Measurements from ENCODE around the gene C1QTNF6. TPM values are rescaled to one million over a fixed set of nuclear protein-coding genes. Genes with fewer than 3 reads are reported as not detected.
A peak's percentile ranks its signal among the peaks of the same experiment; 100 is the strongest.

C1QTNF6 gene
- total and polyA plus RNA-seq, 10 donors, result 5.3 to 10.3 (median 7.6) TPM

DNA sequence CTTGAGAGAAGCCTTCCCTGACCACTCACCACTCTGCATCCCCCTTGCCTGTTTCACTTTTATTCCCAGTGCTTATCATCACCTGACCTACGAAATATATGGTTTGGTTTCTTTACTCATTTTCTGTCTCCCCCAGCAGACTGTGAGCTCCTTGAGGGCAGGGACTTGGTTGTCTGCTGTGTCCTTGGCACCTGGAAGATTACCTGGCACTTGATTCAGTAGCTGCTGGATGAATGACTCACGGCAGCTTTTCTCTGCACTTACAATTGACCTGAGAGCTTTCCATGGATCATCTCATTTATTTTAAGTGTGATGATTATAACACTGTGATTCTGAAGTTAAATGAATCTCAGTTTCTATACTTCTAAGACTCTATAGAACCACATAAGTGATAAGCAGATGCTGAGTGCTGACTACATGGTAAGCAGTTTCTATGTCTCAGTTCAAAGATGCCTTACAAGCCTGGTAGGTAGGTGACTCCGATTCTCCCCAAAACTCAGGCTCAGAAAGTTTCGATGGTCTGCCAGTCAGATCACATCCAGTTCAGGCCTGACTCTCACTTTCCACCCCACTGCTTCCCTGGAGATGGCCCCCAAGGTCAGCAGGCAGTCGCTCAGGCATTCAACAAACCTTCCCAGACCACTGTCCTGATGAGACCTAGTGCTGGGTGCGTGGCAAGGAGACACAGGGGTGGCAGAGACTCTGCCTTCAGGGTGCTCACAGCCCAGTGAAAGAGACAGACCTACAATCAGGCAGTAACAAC is 50.0 kb downstream of the C1QTNF6 start:
- Histone ChIP-seq H3K36me3 (peaks cover 0 to 99% (median 21%) of the 10 kb centered on the region in 6 donors), H3K4me1 (peaks cover 0 to 18% (median 0%) of the 10 kb centered on the region in 6 donors), H3K27ac (peak overlapping the region in 1 of 8 donors; percentile 50), H3K9me3 (no peaks in the 10 kb centered on the region), H3K4me3 (no peak overlapping the region), H3K27me3 (replicated peaks in 1 of 7) (no peaks in the 10 kb centered on the region)
- WGBS, 5 donors, result 69 to 81% (median 75%) methylated on average over 6 of the region's 6 CpGs
- intact Hi-C loops (cut with DNase I; ENCODE audit: low total_unique reads), result no loop called here
- TF ChIP-seq POLR2AphosphoS5 (IDR thresholded peaks at IDR 0.05) (no peak), POLR2A (IDR thresholded peaks at IDR 0.05) (no peak)
- TF ChIP-seq, protein P1, sequence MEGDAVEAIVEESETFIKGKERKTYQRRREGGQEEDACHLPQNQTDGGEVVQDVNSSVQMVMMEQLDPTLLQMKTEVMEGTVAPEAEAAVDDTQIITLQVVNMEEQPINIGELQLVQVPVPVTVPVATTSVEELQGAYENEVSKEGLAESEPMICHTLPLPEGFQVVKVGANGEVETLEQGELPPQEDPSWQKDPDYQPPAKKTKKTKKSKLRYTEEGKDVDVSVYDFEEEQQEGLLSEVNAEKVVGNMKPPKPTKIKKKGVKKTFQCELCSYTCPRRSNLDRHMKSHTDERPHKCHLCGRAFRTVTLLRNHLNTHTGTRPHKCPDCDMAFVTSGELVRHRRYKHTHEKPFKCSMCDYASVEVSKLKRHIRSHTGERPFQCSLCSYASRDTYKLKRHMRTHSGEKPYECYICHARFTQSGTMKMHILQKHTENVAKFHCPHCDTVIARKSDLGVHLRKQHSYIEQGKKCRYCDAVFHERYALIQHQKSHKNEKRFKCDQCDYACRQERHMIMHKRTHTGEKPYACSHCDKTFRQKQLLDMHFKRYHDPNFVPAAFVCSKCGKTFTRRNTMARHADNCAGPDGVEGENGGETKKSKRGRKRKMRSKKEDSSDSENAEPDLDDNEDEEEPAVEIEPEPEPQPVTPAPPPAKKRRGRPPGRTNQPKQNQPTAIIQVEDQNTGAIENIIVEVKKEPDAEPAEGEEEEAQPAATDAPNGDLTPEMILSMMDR (IDR thresholded peaks at IDR 0.05 in 8 of 11, conservative IDR thresholded peaks at IDR 0.05 in 3 of 11), result no peak
- DNase-seq, result no peak

DNA sequence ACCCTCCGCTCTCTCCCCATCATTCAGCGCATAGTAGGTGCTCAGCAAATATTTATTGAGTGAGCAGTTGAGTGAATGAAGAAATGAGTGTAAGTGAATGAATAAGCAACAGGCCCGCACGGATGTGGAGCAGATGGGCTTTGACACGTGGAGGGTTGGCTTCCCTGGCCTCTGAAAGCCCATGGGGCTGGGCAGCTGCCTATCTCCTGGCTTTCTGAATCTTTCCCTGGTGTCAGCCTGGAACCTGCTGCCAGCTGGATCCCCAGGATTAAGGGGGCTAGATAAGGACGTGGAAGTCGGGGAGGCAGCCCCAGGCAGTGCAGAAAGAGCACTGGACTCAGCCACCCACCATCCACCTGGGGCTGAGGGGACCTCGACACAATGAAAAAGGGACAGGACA is 50.9 kb downstream of the C1QTNF6 start:
- Histone ChIP-seq H3K36me3 (peaks cover 0 to 99% (median 18%) of the 10 kb centered on the region in 6 donors), H3K27me3 (replicated peaks in 1 of 7) (no peaks in the 10 kb centered on the region), H3K9me3 (no peaks in the 10 kb centered on the region), H3K4me3 (no peak overlapping the region), H3K4me1 (peaks cover 0 to 17% (median 0%) of the 10 kb centered on the region in 6 donors), H3K27ac (peak overlapping the region in 1 of 8 donors; percentile 30)
- WGBS, 5 donors, result 86 to 91% (median 87%) methylated on average over 8 of the region's 8 CpGs
- TF ChIP-seq, protein P1 (IDR thresholded peaks at IDR 0.05 in 8 of 11, conservative IDR thresholded peaks at IDR 0.05 in 3 of 11), result no peak
- no peak for TF ChIP-seq POLR2A (IDR thresholded peaks at IDR 0.05)
- TF ChIP-seq POLR2AphosphoS5 (IDR thresholded peaks at IDR 0.05), result no peak
- DNase-seq, result no peak
- intact Hi-C loops (cut with DNase I; ENCODE audit: low total_unique reads), result no loop called here

DNA sequence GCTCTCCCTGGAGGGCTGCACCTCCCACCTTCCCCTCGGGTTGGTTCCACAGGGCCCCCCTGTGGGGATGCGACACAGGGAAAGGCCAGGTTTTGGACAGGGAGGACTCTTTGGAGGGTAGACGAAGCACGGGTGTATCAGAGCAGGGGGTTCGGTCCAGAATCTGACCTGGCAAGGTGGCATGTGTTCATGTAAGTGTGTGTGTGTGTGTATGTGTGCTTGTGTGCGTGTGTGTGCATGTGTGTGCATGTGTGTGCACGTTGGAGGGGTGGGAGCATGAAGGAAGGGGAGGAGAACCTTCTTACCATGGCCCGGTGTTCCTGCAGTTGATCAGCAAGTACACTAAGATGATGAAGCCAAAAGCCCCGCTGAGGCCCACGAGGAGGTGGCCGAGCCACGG is 53.0 kb downstream of the C1QTNF6 start:
- H3K9me3 ChIP-seq, result no peaks in the 10 kb centered on the region
- no peak for DNase-seq
- H3K4me3 ChIP-seq, result no peak overlapping the region
- peaks cover 0 to 6% (median 0%) of the 10 kb centered on the region in 6 donors for H3K4me1 ChIP-seq
- TF ChIP-seq POLR2AphosphoS5 (IDR thresholded peaks at IDR 0.05), result no peak
- TF ChIP-seq POLR2A (IDR thresholded peaks at IDR 0.05), result no peak
- TF ChIP-seq, protein P1 (IDR thresholded peaks at IDR 0.05 in 8 of 11, conservative IDR thresholded peaks at IDR 0.05 in 3 of 11), result no peak
- no peak overlapping the region for H3K27ac ChIP-seq
- intact Hi-C loops (cut with DNase I; ENCODE audit: low total_unique reads), result no loop called here
- 87 to 92% (median 88%) methylated on average over 8 to 12 of the region's 12 CpGs for WGBS, 5 donors
- H3K27me3 ChIP-seq (replicated peaks in 1 of 7), result no peaks in the 10 kb centered on the region
- H3K36me3 ChIP-seq, result peaks cover 0 to 100% (median 12%) of the 10 kb centered on the region in 6 donors

DNA sequence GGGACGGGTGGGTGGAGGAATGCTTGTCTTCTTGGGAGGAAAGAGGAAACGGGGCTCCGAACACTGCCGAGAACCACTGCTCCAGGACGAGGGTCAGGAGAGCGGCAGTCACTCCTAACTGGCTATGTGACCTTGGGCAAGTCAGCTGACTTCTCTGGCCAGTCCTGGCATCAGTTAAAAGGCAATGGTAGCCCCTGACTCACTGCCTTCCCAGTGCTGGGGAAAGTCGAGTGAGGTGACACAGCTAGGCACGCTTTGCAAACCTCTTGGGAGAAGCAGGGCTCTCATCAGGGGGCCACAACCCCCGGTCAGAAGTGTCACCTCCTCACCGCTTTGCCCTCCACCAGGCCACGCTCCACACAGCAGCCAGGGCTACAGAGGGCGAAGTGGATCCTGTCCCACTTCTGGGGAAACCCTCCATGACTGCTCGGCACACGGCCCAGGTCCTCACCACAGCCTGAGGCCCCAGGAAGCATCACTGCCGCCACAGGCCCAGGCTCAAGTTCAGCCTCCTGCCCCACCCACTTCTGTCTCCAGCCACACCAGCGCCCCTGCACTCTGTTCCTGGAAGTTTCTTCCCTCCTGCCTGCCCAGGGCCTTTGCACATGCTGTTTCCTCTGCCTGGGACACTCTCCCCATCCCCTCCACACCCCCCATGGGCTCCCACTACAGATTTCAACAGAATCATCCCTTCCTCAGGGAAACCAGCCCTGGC is 54.6 kb downstream of the C1QTNF6 start:
- Histone ChIP-seq H3K9me3 (no peaks in the 10 kb centered on the region), H3K27me3 (replicated peaks in 1 of 7) (no peaks in the 10 kb centered on the region), H3K4me1 (no peaks in the 10 kb centered on the region), H3K27ac (no peak overlapping the region), H3K36me3 (peaks cover 0 to 100% (median 14%) of the 10 kb centered on the region in 6 donors), H3K4me3 (no peak overlapping the region)
- no peak for DNase-seq
- intact Hi-C loops (cut with DNase I; ENCODE audit: low total_unique reads), result no loop called here
- 49 to 75% (median 67%) methylated on average over 12 to 16 of the region's 16 CpGs for WGBS, 5 donors
- TF ChIP-seq, protein P1 (IDR thresholded peaks at IDR 0.05 in 8 of 11, conservative IDR thresholded peaks at IDR 0.05 in 3 of 11), result no peak
- TF ChIP-seq POLR2AphosphoS5 (IDR thresholded peaks at IDR 0.05) (peak in 1 of 3 donors; percentile 45), POLR2A (IDR thresholded peaks at IDR 0.05) (no peak)

Measured in spleen (tissue), 11 donors.